Lung (tissue), 12 donors: ENCODE results near the gene RBPMS2. TPM values are rescaled to one million over a fixed set of nuclear protein-coding genes. Genes with fewer than 3 reads are reported as not detected.

Experiments used
- ATAC-seq: fragments of 200-7000 bp; cut with Tn5 transposase; one replicate; pipeline ENCODE4 v1.9.1; 2020; ENCODE audit warnings: moderate number of reproducible peaks; ENCODE audit not compliant: insufficient read depth, low FRiP score
- DNase-seq, 3 donors: peaks; one replicate each; pipeline ENCODE4 v3.0.0-alpha.2; 2013 to 2017
- H3K27ac ChIP-seq, 2 donors: one replicate each; pipeline ENCODE4 v1.5.1; 2013; ENCODE audit warnings: mild to moderate bottlenecking in 2 of 2, moderate library complexity in 2 of 2, control low read depth in 1 of 2, inconsistent platforms in 1 of 2, low read depth in 1 of 2, low read length in 1 of 2
- H3K27me3 ChIP-seq, 3 donors: one replicate each; pipeline ENCODE4 v1.5.1; 2013; ENCODE audit warnings: low read length in 2 of 3; ENCODE audit not compliant: control insufficient read depth in 3 of 3, insufficient read depth in 3 of 3
- H3K36me3 ChIP-seq, 4 donors: one replicate each; pipeline ENCODE4 v1.5.1; 2013; ENCODE audit warnings: low read length in 4 of 4, mild to moderate bottlenecking in 1 of 4, moderate library complexity in 1 of 4; ENCODE audit not compliant: control insufficient read depth in 4 of 4, insufficient read depth in 4 of 4
- H3K4me1 ChIP-seq, 5 donors: one replicate each; pipeline ENCODE4 v1.5.1; 2013; ENCODE audit warnings: low read length in 5 of 5, mild to moderate bottlenecking in 2 of 5, moderate library complexity in 1 of 5; ENCODE audit not compliant: control insufficient read depth in 5 of 5, insufficient read depth in 5 of 5
- H3K4me3 ChIP-seq: one replicate; pipeline ENCODE4 v1.5.1; 2013; ENCODE audit warnings: mild to moderate bottlenecking, control low read depth, moderate library complexity
- H3K9ac ChIP-seq, 2 donors: one replicate each; pipeline ENCODE4 v1.5.1; 2013; ENCODE audit warnings: low read length in 2 of 2, control low read depth in 1 of 2; ENCODE audit not compliant: insufficient read depth in 1 of 2
- H3K9me3 ChIP-seq, 4 donors: one replicate each; pipeline ENCODE4 v1.5.1; 2013; ENCODE audit warnings: low read length in 3 of 4, mild to moderate bottlenecking in 1 of 4, moderate library complexity in 1 of 4; ENCODE audit not compliant: control insufficient read depth in 4 of 4, insufficient read depth in 3 of 4
- CTCF ChIP-seq: IDR thresholded peaks from 2 replicates; pipeline ENCODE4 v1.5.1; 2012; ENCODE audit warnings: mild to moderate bottlenecking; ENCODE audit errors: control extremely low read depth, extremely low read depth
- WGBS, 2 donors: extraction: QIAGEN DNeasy Blood & Tissue Kit; methylation state at CpG; one replicate each; pipeline ENCODE4 v1.1.7; 2013; 5-methylcytosine and 5-hydroxymethylcytosine counted together
- polyA plus RNA-seq, 2 donors: library from polyadenylated mRNA; stranded (reverse); fragments of 200-250 nt; gene quantifications; one replicate each; pipeline ENCODE4 v1.2.1, GENCODE V29; 2013
- total RNA-seq, 2 donors: library from RNA; depleted of rRNA in 1 of 2; stranded (reverse); fragments of >200 nt in 1 of 2; gene quantifications; one replicate each; pipeline ENCODE4 v1.2.1, GENCODE V29; 2014 to 2021
- donor health status: control.
- donor health status: control.
- donor health status: Bipolar disorder and iron deficiency.
- donor health status: healthy.
- donor health status: DM: yes; HTN: yes; CAD: no.

RBPMS2 gene
- total and polyA plus RNA-seq, 4 donors: 0.68 to 3.9 (median 2.3) TPM

- Histone ChIP-seq H3K9me3 (no peaks in the 10 kb centered on the region), H3K9ac (no peak overlapping the region), H3K36me3 (peaks cover 0 to 8% (median under 1%) of the 10 kb centered on the region in 4 donors), H3K4me3 (no peak overlapping the region), H3K4me1 (peaks cover 14 to 76% (median 51%) of the 10 kb centered on the region in 5 donors), H3K27me3 (no peaks in the 10 kb centered on the region), H3K27ac (peak overlapping the region; percentile 10 to 43)
- no peak for TF ChIP-seq CTCF
- DNase-seq: no peak
- 57 to 77% methylated on average over 3 of the region's 3 CpGs for WGBS, 2 donors
- no peak for ATAC-seq
These were observed 77.4 kb downstream of the RBPMS2 start for GRCh38 chr15:64697911-64698369.

GRCh38 chr15:64696481-64696880, 78.9 kb downstream of the RBPMS2 start:
- peaks cover 3 to 8% (median 6%) of the 10 kb centered on the region in 4 donors for H3K36me3 ChIP-seq
- no peak for TF ChIP-seq CTCF
- no peak overlapping the region for H3K9ac ChIP-seq
- DNase-seq: peak in 2 of 3 donors; percentile 57 to 75
- no peak overlapping the region for H3K27ac ChIP-seq
- 79 to 85% methylated on average over 3 of the region's 3 CpGs for WGBS, 2 donors
- no peak for ATAC-seq
- peaks cover 16 to 74% (median 62%) of the 10 kb centered on the region in 5 donors for H3K4me1 ChIP-seq
- no peaks in the 10 kb centered on the region for H3K27me3 ChIP-seq
- no peak overlapping the region for H3K4me3 ChIP-seq
- H3K9me3 ChIP-seq: no peaks in the 10 kb centered on the region

- H3K36me3 ChIP-seq: peaks cover 7 to 11% (median 9%) of the 10 kb centered on the region in 4 donors
- H3K4me3 ChIP-seq: no peak overlapping the region
- no peaks in the 10 kb centered on the region for H3K27me3 ChIP-seq
- 26 to 47% methylated on average over 6 of the region's 6 CpGs for WGBS, 2 donors
- H3K9me3 ChIP-seq: no peaks in the 10 kb centered on the region
- ATAC-seq (no peak), DNase-seq (peak; percentile 72 to 86 (median 85))
- peak overlapping the region in 1 of 2 donors; percentile 33 for H3K9ac ChIP-seq
- no peak overlapping the region for H3K27ac ChIP-seq
- peaks cover 15 to 72% (median 61%) of the 10 kb centered on the region in 5 donors for H3K4me1 ChIP-seq
- TF ChIP-seq CTCF: no peak
These were observed 79.8 kb downstream of the RBPMS2 start for GRCh38 chr15:64695561-64695992.

GRCh38 chr15:64694816-64695215, 80.6 kb downstream of the RBPMS2 start:
- Histone ChIP-seq H3K9me3 (no peaks in the 10 kb centered on the region), H3K27ac (peak overlapping the region in 1 of 2 donors; percentile 4), H3K27me3 (no peaks in the 10 kb centered on the region), H3K4me3 (no peak overlapping the region), H3K9ac (peak overlapping the region in 1 of 2 donors; percentile 33), H3K4me1 (peaks cover 9 to 65% (median 53%) of the 10 kb centered on the region in 5 donors), H3K36me3 (peaks cover 12 to 18% (median 15%) of the 10 kb centered on the region in 4 donors)
- no peak for TF ChIP-seq CTCF
- DNase-seq: no peak
- no peak for ATAC-seq
- 77 to 88% methylated on average over 2 of the region's 2 CpGs for WGBS, 2 donors
